GM12878 (cell line): ENCODE measurements around the gene INHBC. TPM values are rescaled to one million over a fixed set of nuclear protein-coding genes. Genes with fewer than 3 reads are reported as not detected.

Source experiments
- ATAC-seq: fragments of 200-7000 bp; cut with Tn5 transposase; 3 replicates; pipeline ENCODE4 v1.9.1; 2020; ENCODE audit warnings: mild to moderate bottlenecking, moderate library complexity
- BruUV-seq: library from RNA; stranded (reverse); fragments of 400-500 nt; replicated peaks from 2 replicates; lab custom pipeline; 2021; lab: Mats Ljungman, UMichigan
- CTCF ChIA-PET: fragments of 300-600 bp; sonication (Branson Sonifier 250); formaldehyde crosslinking; extraction: SDS; loops from one replicate; lab custom pipeline; 2021; ENCODE audit warnings: inconsistent platforms; lab: Yijun Ruan, JAX
- POLR2A ChIA-PET: fragments of 350-600 bp; formaldehyde crosslinking; extraction: SDS; loops from one replicate; lab custom pipeline; 2021; ENCODE audit warnings: inconsistent platforms; lab: Charles Lee
- RAD21 ChIA-PET: fragments of 300-600 bp; sonication (Branson Sonifier 250); formaldehyde crosslinking; loops from one replicate; lab custom pipeline; 2023; ENCODE audit warnings: antibody characterized with exemption; ENCODE audit not compliant: unreplicated experiment; lab: Charles Lee
- SMC1A ChIA-PET: fragments of 300-600 bp; sonication (Branson Sonifier 250); formaldehyde crosslinking; loops from one replicate; lab custom pipeline; 2023; ENCODE audit not compliant: unreplicated experiment, uncharacterized antibody; lab: Charles Lee
- DNase-seq: peaks from one replicate; pipeline ENCODE4 v3.0.0-alpha.2; 2011; ENCODE audit warnings: low read depth, low spot score
- FAIRE-seq: peaks from 3 replicates; lab custom pipeline; 2011; peaks lifted over from hg19 to GRCh38; lab: Jason Lieb, UNC
- H2AFZ ChIP-seq: 2 replicates; pipeline ENCODE4 v1.6.0; 2011; ENCODE audit warnings: low read depth, low read length, control low read depth; ENCODE audit not compliant: control insufficient read depth
- H3K27ac ChIP-seq: 2 replicates; pipeline ENCODE4 v1.5.1; 2011; ENCODE audit warnings: control low read depth; ENCODE audit not compliant: control insufficient read depth, insufficient read depth
- H3K27me3 ChIP-seq, 2 experiments: replicated peaks in 1 of 2; 2 replicates each; pipeline versions ENCODE4 v1.6.0 to v1.6.1; 2011; ENCODE audit warnings: low read length in 1 of 2; ENCODE audit not compliant: control insufficient read depth in 2 of 2, insufficient read depth in 2 of 2
- H3K36me3 ChIP-seq, 2 experiments: 2 replicates each; pipeline ENCODE4 v1.5.1; 2011; ENCODE audit warnings: low read length in 1 of 2; ENCODE audit not compliant: control insufficient read depth in 2 of 2, insufficient read depth in 2 of 2
- H3K4me1 ChIP-seq: 2 replicates; pipeline ENCODE4 v1.6.1; 2011; ENCODE audit warnings: mild to moderate bottlenecking, low read length, moderate library complexity, mixed read lengths; ENCODE audit not compliant: control insufficient read depth, insufficient read depth
- H3K4me2 ChIP-seq: 2 replicates; pipeline ENCODE4 v1.6.0; 2011; ENCODE audit warnings: control low read depth; ENCODE audit not compliant: control insufficient read depth, insufficient read depth
- H3K4me3 ChIP-seq: fragments of 200-600 bp; sonication (generic); 2 replicates; pipeline ENCODE4 v1.5.1; 2016
- H3K79me2 ChIP-seq: 2 replicates; pipeline ENCODE4 v1.6.0; 2011; ENCODE audit warnings: low read length; ENCODE audit not compliant: control insufficient read depth, insufficient read depth
- H3K9ac ChIP-seq: 2 replicates; pipeline ENCODE4 v1.8.0; 2011; ENCODE audit warnings: low read length, control low read depth, mixed read lengths; ENCODE audit not compliant: control insufficient read depth, insufficient read depth
- H3K9me3 ChIP-seq: replicated peaks from 3 replicates; pipeline ENCODE4 v1.5.1; 2011; ENCODE audit warnings: mild to moderate bottlenecking, low read length; ENCODE audit not compliant: control insufficient read depth, insufficient read depth
- H4K20me1 ChIP-seq: 2 replicates; pipeline ENCODE4 v1.6.0; 2011; ENCODE audit not compliant: control insufficient read depth, insufficient read depth
- BCL11A ChIP-seq: IDR thresholded peaks from 2 replicates; pipeline ENCODE4 v1.6.1; 2011; ENCODE audit warnings: low read depth, low read length
- E4F1 ChIP-seq: fragments of 450-650 bp; IDR thresholded peaks from 2 replicates; pipeline ENCODE4 v1.6.1; 2018; ENCODE audit warnings: borderline replicate concordance, mild to moderate bottlenecking; ENCODE audit not compliant: partially characterized antibody
- JUNB ChIP-seq: IDR thresholded peaks from 2 replicates; pipeline ENCODE4 v1.6.1; 2016; ENCODE audit warnings: antibody characterized with exemption, mild to moderate bottlenecking
- WGBS: methylation state at CpG from one replicate; pipeline ENCODE4 v1.1.6; 2016; ENCODE audit warnings: low lambda C conversion rate; ENCODE audit not compliant: insufficient replicate concordance, insufficient coverage; ENCODE audit errors: missing lambda C conversion rate; 5-methylcytosine and 5-hydroxymethylcytosine counted together
- in situ Hi-C: fragments of 300-500 bp; cut with MboI; formaldehyde crosslinking; loops from 9 replicates; pipeline ENCODE4 v1.14.3; 2018; ENCODE audit warnings: mixed read lengths
- intact Hi-C: fragments of 100-400 bp; cut with micrococcal nuclease; formaldehyde crosslinking; loops from one replicate; pipeline ENCODE4 v1.14.2; 2022; ENCODE audit not compliant: unreplicated experiment
- polyA plus RNA-seq, 11 experiments: library from polyadenylated mRNA; depleted of rRNA in 4 of 11; unstranded in 6 of 11; stranded (reverse) in 5 of 11; fragments of >200 nt; fragmentation: Nextera tagmentation in 4 of 11; fragmentation: Illumina TruSeq in 1 of 11; extraction: Ambion mirVana in 4 of 11; extraction: Trizol in 1 of 11; gene quantifications; 1 replicate in 1 of 11; 2 replicates in 10 of 11; pipeline versions ENCODE4 v1.2.1 to v1.2.3, GENCODE V29; 2011 to 2016; ENCODE audit warnings: inconsistent platforms in 2 of 11, missing spikeins in 2 of 11, low read depth in 1 of 11
- total RNA-seq, 4 experiments: library from RNA; depleted of rRNA in 3 of 4; stranded (reverse); fragments of >200 nt in 3 of 4; fragmentation: Illumina TruSeq in 1 of 4; extraction: Trizol in 1 of 4; gene quantifications; 2 replicates each; pipeline versions ENCODE4 v1.2.1 to v1.2.3, GENCODE V29; 2013 to 2021
- TF ChIP-seq, protein P1 (sequence below): IDR thresholded peaks from 2 replicates; pipeline ENCODE4 v1.6.1; 2011; ENCODE audit warnings: borderline replicate concordance, low read depth, mild to moderate bottlenecking, moderate library complexity, low read length; ENCODE audit not compliant: insufficient read depth, poor library complexity, severe bottlenecking

INHBC gene
- total and polyA plus RNA-seq, 10 of the 15 experiments (the other 5 are each of a cell fraction or from before 2014, with no cell fraction given), result 0.04 to 0.22 (median 0.13) TPM; not detected in 5

DNA sequence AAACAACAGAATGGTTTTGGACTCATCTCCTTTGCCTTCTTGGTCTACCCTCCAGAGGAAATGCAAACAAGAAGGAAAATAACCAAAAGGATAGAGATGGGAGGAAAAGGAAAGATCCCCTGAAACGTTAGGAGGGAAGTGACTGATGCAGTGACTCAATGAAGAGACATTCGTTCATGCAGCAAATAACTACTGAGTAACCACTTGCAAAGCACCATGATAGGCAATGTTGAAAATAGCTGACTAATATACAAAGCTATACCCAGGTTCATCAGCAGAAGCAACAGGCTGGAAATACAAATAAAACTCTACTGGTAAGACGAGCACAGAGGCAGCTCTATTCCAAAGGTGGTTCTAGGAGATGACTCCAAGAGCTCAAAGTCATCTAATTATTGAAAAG lies 45.6 kb upstream of the INHBC start:
- no peak for TF ChIP-seq E4F1
- TF ChIP-seq, protein P1, sequence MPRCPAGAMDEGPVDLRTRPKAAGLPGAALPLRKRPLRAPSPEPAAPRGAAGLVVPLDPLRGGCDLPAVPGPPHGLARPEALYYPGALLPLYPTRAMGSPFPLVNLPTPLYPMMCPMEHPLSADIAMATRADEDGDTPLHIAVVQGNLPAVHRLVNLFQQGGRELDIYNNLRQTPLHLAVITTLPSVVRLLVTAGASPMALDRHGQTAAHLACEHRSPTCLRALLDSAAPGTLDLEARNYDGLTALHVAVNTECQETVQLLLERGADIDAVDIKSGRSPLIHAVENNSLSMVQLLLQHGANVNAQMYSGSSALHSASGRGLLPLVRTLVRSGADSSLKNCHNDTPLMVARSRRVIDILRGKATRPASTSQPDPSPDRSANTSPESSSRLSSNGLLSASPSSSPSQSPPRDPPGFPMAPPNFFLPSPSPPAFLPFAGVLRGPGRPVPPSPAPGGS, result peak; percentile 32
- no peak for TF ChIP-seq JUNB
- TF ChIP-seq BCL11A, result no peak
- WGBS, result 10% methylated on average over 3 of the region's 3 CpGs
- Histone ChIP-seq H3K27ac (no peak overlapping the region), H3K4me1 (no peaks in the 10 kb centered on the region), H4K20me1 (no peaks in the 10 kb centered on the region), H3K9me3 (no peaks in the 10 kb centered on the region), H3K4me3 (no peak overlapping the region), H3K4me2 (no peak overlapping the region), H2AFZ (no peak overlapping the region), H3K36me3 (no peaks in the 10 kb centered on the region; a peak in 2 of 4 replicates), H3K27me3 (no peaks in the 10 kb centered on the region), H3K9ac (no peak overlapping the region), H3K79me2 (no peaks in the 10 kb centered on the region)
- RAD21 ChIA-PET, result interaction anchor here (0.9 to 1.9 kb wide), 2 partner anchors 63 to 440 kb away, joined by 3 to 7 read pairs; no protein-coding TSS in a partner anchor
- CTCF ChIA-PET, result interaction anchor here (1.2 to 1.8 kb wide), 4 partner anchors 16 to 63 kb away, joined by 3 to 7 read pairs (median 6); no protein-coding TSS in a partner anchor
- SMC1A ChIA-PET, result interaction anchor here (0.9 to 1.5 kb wide), 5 partner anchors 9 to 81 kb away, joined by 3 to 4 read pairs (median 4); no protein-coding TSS in a partner anchor
- POLR2A ChIA-PET, result interaction anchor here (1.2 kb wide), 1 partner anchor 9 kb away, joined by 7 read pairs; no protein-coding TSS in a partner anchor
- no peak for ATAC-seq
- no peak for FAIRE-seq
- BruUV-seq, result no TSS peak
- in situ Hi-C loops, result no loop called here
- DNase-seq, result no peak
- intact Hi-C loops, result no loop called here
